T-cell (primary cell): ENCODE data around the gene PRDM10. TPM values are rescaled to one million over a fixed set of nuclear protein-coding genes. Genes with fewer than 3 reads are reported as not detected.
"Not testable (repeated sequence)": the region's sequence is repeated elsewhere in the genome, so short reads cannot be mapped to it uniquely, and the experiment has no call there.

ENCODE experiments used
- ATAC-seq, 4 experiments: fragments of 200-7000 bp in 3 of 4; fragments of 150-1000 bp in 1 of 4; cut with Tn5 transposase; replicated peaks in 1 of 4; 1 replicate in 3 of 4; 2 replicates in 1 of 4; pipeline ENCODE4 v1.10.0; 2021; ENCODE audit warnings: moderate library complexity in 3 of 4, mild to moderate bottlenecking in 2 of 4, moderate number of reproducible peaks in 1 of 4
- CTCF ChIA-PET, 2 donors: fragments of 300-600 bp; sonication (Branson Sonifier 250); formaldehyde crosslinking; loops; one replicate each; lab custom pipeline; 2022; ENCODE audit warnings: antibody characterized with exemption in 2 of 2; lab: Charles Lee
- POLR2A ChIA-PET, 2 donors: fragments of 300-600 bp; sonication (Branson Sonifier 250); formaldehyde crosslinking; loops; one replicate each; lab custom pipeline; 2022; ENCODE audit warnings: antibody characterized with exemption in 2 of 2; lab: Charles Lee
- DNase-seq, 35 experiments: peaks; one replicate each; pipeline versions ENCODE4 v3.0.0 to v3.0.0-alpha.2; 2013 to 2023
- H3K27ac ChIP-seq: one replicate; pipeline ENCODE4 v1.5.1; 2013; ENCODE audit warnings: low read length
- H3K27me3 ChIP-seq, 2 experiments: replicated peaks in 1 of 2; 1 replicate in 1 of 2; 2 replicates in 1 of 2; pipeline versions ENCODE4 v1.6.1 to v1.7.0; 2013; ENCODE audit warnings: low read length in 1 of 2, mixed read lengths in 1 of 2; ENCODE audit not compliant: control insufficient read depth in 2 of 2, insufficient read depth in 2 of 2; ENCODE audit errors: extremely low read depth in 1 of 2
- H3K36me3 ChIP-seq, 2 donors: 1 replicate in 1 of 2; 2 replicates in 1 of 2; pipeline versions ENCODE4 v1.6.1 to v1.7.0; 2013; ENCODE audit warnings: low read length in 1 of 2; ENCODE audit not compliant: control insufficient read depth in 2 of 2, insufficient read depth in 1 of 2; ENCODE audit errors: extremely low read depth in 1 of 2
- H3K4me1 ChIP-seq, 2 experiments: 1 replicate in 1 of 2; 2 replicates in 1 of 2; pipeline versions ENCODE4 v1.6.1 to v1.7.0; 2013; ENCODE audit warnings: low read length in 2 of 2, mixed read lengths in 1 of 2; ENCODE audit not compliant: insufficient read depth in 2 of 2, control insufficient read depth in 1 of 2; ENCODE audit errors: extremely low read depth in 1 of 2
- H3K4me3 ChIP-seq, 2 donors: 1 replicate in 1 of 2; 2 replicates in 1 of 2; pipeline versions ENCODE4 v1.5.1 to v1.7.0; 2013; ENCODE audit warnings: mild to moderate bottlenecking in 2 of 2, low read length in 1 of 2, moderate library complexity in 1 of 2; ENCODE audit not compliant: control insufficient read depth in 1 of 2; ENCODE audit errors: extremely low read depth in 1 of 2
- H3K9me3 ChIP-seq: 2 replicates; pipeline ENCODE4 v1.7.0; 2013
- H3K27ac Mint-ChIP-seq, 2 donors: one replicate each; pipeline ENCODE4 v1.8.0; 2020 to 2021; ENCODE audit warnings: mild to moderate bottlenecking in 2 of 2, mixed read lengths in 2 of 2
- H3K27me3 Mint-ChIP-seq, 2 donors: one replicate each; pipeline ENCODE4 v1.8.0; 2021 to 2022; ENCODE audit warnings: mixed read lengths in 2 of 2
- H3K36me3 Mint-ChIP-seq: one replicate; pipeline ENCODE4 v1.8.0; 2021; ENCODE audit warnings: mixed read lengths
- H3K4me1 Mint-ChIP-seq, 3 donors: one replicate each; pipeline ENCODE4 v1.8.0; 2020 to 2022; ENCODE audit warnings: mixed read lengths in 3 of 3, mild to moderate bottlenecking in 1 of 3
- H3K4me3 Mint-ChIP-seq, 3 donors: one replicate each; pipeline ENCODE4 v1.8.0; 2020 to 2022; ENCODE audit warnings: mild to moderate bottlenecking in 3 of 3, mixed read lengths in 3 of 3, moderate library complexity in 3 of 3
- H3K9me3 Mint-ChIP-seq, 3 donors: one replicate each; pipeline ENCODE4 v1.8.0; 2020 to 2022; ENCODE audit warnings: mixed read lengths in 3 of 3
- WGBS: methylation state at CpG from one replicate; pipeline ENCODE4 v1.1.5; 2013; ENCODE audit warnings: missing lambda C conversion rate; ENCODE audit not compliant: insufficient coverage; 5-methylcytosine and 5-hydroxymethylcytosine counted together
- total RNA-seq, 35 experiments: library from RNA in 6 of 35; stranded (reverse) in 6 of 35; fragments of 120-200 nt in 1 of 35; gene quantifications; one replicate each; pipeline versions ENCODE4 v1.2.1 to v1.2.4 and lab custom pipeline; 2013 to 2026

PRDM10 gene
- total RNA-seq, 5 donors from 2014 or later (not counting 1 experiment from before 2014, with no cell fraction given), result 10.0 to 15.6 (median 14.2) TPM

DNA sequence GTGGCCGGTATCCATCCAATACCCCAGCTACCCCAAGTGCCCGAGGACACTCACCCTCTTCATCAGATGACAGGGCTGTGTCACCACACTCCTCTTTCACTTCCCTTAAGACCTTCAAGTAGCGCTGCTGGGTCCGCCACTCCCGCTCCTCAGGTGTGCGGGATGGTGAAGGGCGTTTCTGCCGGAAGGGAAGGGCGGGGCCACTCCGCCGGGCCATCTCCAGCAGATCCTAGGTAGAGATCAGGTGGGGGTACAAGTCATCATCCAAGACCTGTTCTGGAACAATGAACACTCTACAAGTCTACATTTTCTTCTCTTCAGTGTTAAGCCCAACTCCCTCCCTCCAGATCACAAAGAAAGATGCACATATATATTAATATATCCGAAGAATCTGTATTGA is 117.3 kb downstream of the PRDM10 start:
- Histone ChIP-seq H3K4me1 (peaks cover 14 to 15% of the 10 kb centered on the region in 2 experiments), H3K27ac (no peak overlapping the region), H3K4me3 (no peak overlapping the region), H3K27me3 (no peaks in the 10 kb centered on the region), H3K9me3 (no peaks in the 10 kb centered on the region), H3K36me3 (peaks cover 16 to 86% of the 10 kb centered on the region in 2 donors)
- H3K27ac Mint-ChIP-seq, result no peak overlapping the region
- ATAC-seq (no peak), DNase-seq (no peak)
- ChIA-PET CTCF (no interaction called here), POLR2A (no interaction called here)
- H3K4me3 Mint-ChIP-seq, result no peak overlapping the region
- no CpG with 5 or more reads among the region's 12 CpGs for WGBS
- H3K4me1 Mint-ChIP-seq, result peaks cover 27 to 38% (median 32%) of the 10 kb centered on the region in 3 donors
- no peaks in the 10 kb centered on the region for H3K27me3 Mint-ChIP-seq
- peaks cover 81% of the 10 kb centered on the region for H3K36me3 Mint-ChIP-seq
- no peaks in the 10 kb centered on the region for H3K9me3 Mint-ChIP-seq

GRCh38 chr11:129884581-129884980 is 118.1 kb downstream of the PRDM10 start:
- peaks cover 19 to 30% (median 26%) of the 10 kb centered on the region in 3 donors for H3K4me1 Mint-ChIP-seq
- H3K9me3 ChIP-seq, result no peaks in the 10 kb centered on the region
- H3K27me3 ChIP-seq, result no peaks in the 10 kb centered on the region
- peaks cover 80% of the 10 kb centered on the region for H3K36me3 Mint-ChIP-seq
- DNase-seq (no peak), ATAC-seq (no peak)
- no peak overlapping the region for H3K27ac ChIP-seq
- H3K9me3 Mint-ChIP-seq, result no peaks in the 10 kb centered on the region
- CTCF ChIA-PET, result interaction anchor here in 1 of 2 donors (0.6 kb wide), 1 partner anchor 60 kb away, joined by 4 read pairs; no protein-coding TSS in a partner anchor
- 100% methylated on average over 6 of the region's 8 CpGs for WGBS
- H3K27ac Mint-ChIP-seq, result no peak overlapping the region
- H3K4me3 Mint-ChIP-seq, result no peak overlapping the region
- peaks cover 9 to 13% of the 10 kb centered on the region in 2 experiments for H3K4me1 ChIP-seq
- H3K4me3 ChIP-seq, result no peak overlapping the region
- no peaks in the 10 kb centered on the region for H3K27me3 Mint-ChIP-seq
- H3K36me3 ChIP-seq, result peaks cover 16 to 88% of the 10 kb centered on the region in 2 donors
- POLR2A ChIA-PET, result no interaction called here

DNA sequence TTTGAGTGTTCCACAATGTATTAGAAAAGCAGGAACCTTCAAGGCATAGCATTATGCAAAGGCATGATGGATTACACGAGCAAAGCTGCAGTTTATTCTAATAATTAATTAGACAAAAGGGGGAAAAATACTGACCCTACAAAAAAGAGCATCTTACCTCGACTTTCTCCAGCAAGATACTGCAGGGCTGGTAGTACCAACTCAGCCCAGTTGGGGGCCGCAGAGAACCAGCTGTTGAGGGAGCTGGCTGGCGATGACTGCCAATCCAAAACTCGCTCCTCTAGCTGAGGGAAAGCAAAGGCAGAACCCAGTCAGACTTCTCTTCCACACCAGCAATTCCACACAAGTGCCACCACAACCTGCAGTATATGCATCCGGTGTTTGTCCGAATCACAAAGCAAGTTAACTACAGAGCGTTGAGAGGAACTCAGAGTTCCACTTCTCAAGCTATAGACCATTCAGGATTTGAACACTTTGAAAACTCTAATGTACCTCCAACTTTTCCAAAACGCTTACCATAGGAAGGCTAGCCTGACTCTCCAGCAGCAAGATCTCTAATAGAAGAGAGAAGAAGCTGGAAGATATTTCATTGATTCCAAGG is 121.0 kb downstream of the PRDM10 start:
- ChIA-PET POLR2A (no interaction called here), CTCF (interaction anchor here (0.6 to 2.8 kb wide), 6 partner anchors 13 to 251 kb away, joined by 3 to 16 read pairs (median 4); no protein-coding TSS in a partner anchor)
- Histone ChIP-seq H3K27me3 (no peaks in the 10 kb centered on the region), H3K27ac (no peak overlapping the region), H3K4me1 (no peaks in the 10 kb centered on the region), H3K4me3 (no peak overlapping the region), H3K9me3 (no peaks in the 10 kb centered on the region), H3K36me3 (peaks cover 18 to 100% of the 10 kb centered on the region in 2 donors)
- 92% methylated on average over 4 of the region's 9 CpGs for WGBS
- Mint-ChIP-seq H3K27ac (peak overlapping the region in 1 of 2 donors; percentile 11), H3K9me3 (no peaks in the 10 kb centered on the region), H3K27me3 (no peaks in the 10 kb centered on the region), H3K4me3 (no peak overlapping the region), H3K36me3 (peaks cover 78% of the 10 kb centered on the region), H3K4me1 (peaks cover 0 to 5% (median 5%) of the 10 kb centered on the region in 3 donors)
- DNase-seq (peak in 31 of 35 experiments; percentile 10 to 60 (median 42)), ATAC-seq (peak; percentile 43 to 77 (median 70))

DNA sequence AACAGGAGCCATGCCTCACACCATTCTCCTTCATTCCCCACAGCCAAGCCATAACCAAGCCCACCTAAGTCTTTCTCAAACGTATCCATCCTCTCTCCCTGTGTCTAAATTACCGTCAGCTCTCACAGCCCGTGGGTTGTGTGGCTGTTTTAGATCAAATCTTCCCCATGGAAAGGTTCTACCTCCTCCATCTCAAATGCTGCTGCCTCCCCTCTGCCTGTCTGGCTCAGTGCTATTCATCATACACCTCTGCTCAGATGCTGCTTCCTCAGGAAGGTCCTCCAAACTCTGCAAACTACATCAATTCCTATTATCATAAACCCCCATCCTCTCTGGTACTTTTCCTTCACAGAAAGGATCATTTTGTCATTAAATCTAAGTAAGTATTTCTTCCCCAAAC is 122.3 kb downstream of the PRDM10 start:
- Mint-ChIP-seq H3K9me3 (no peaks in the 10 kb centered on the region), H3K27ac (peak overlapping the region; percentile 5 to 29), H3K4me3 (no peak overlapping the region), H3K27me3 (no peaks in the 10 kb centered on the region), H3K36me3 (peaks cover 77% of the 10 kb centered on the region), H3K4me1 (peaks cover 0 to 5% (median 5%) of the 10 kb centered on the region in 3 donors)
- POLR2A ChIA-PET, result no interaction called here
- Histone ChIP-seq H3K4me1 (no peaks in the 10 kb centered on the region), H3K36me3 (peaks cover 21 to 100% of the 10 kb centered on the region in 2 donors), H3K9me3 (no peaks in the 10 kb centered on the region), H3K27me3 (no peaks in the 10 kb centered on the region), H3K27ac (no peak overlapping the region), H3K4me3 (no peak overlapping the region)
- CTCF ChIA-PET, result interaction anchor here in 1 of 2 donors (0.6 kb wide), 2 partner anchors 33 to 610 kb away, joined by 3 to 5 read pairs; no protein-coding TSS in a partner anchor
- DNase-seq (no peak), ATAC-seq (no peak)
- 95% methylated on average over 3 of the region's 3 CpGs for WGBS

GRCh38 chr11:129871914-129872313 is 130.7 kb downstream of the PRDM10 start:
- DNase-seq (no peak), ATAC-seq (no peak)
- no peak overlapping the region for H3K4me3 ChIP-seq
- H3K4me3 Mint-ChIP-seq, result no peak overlapping the region
- no peaks in the 10 kb centered on the region for H3K27me3 ChIP-seq
- peaks cover 79% of the 10 kb centered on the region for H3K36me3 Mint-ChIP-seq
- peak overlapping the region; percentile 4 to 32 for H3K27ac Mint-ChIP-seq
- H3K36me3 ChIP-seq, result peaks cover 23 to 93% of the 10 kb centered on the region in 2 donors
- ChIA-PET CTCF (no interaction called here), POLR2A (interaction anchor here in 1 of 2 donors (0.6 kb wide), 2 partner anchors 26 to 1798 kb away, joined by 3 read pairs; no protein-coding TSS in a partner anchor)
- WGBS, result 89% methylated on average over 4 of the region's 7 CpGs
- H3K27ac ChIP-seq, result no peak overlapping the region
- H3K4me1 ChIP-seq, result no peaks in the 10 kb centered on the region
- no peaks in the 10 kb centered on the region for H3K27me3 Mint-ChIP-seq
- H3K4me1 Mint-ChIP-seq, result peaks cover 4 to 9% (median 7%) of the 10 kb centered on the region in 3 donors
- no peaks in the 10 kb centered on the region for H3K9me3 Mint-ChIP-seq
- no peaks in the 10 kb centered on the region for H3K9me3 ChIP-seq

- Mint-ChIP-seq H3K27ac (peak overlapping the region; percentile 9 to 64), H3K36me3 (peaks cover 86% of the 10 kb centered on the region), H3K4me1 (peaks cover 15 to 24% (median 17%) of the 10 kb centered on the region in 3 donors)
- DNase-seq, ATAC-seq, H3K9me3 ChIP-seq, H3K4me1 ChIP-seq, H3K4me3 Mint-ChIP-seq, H3K27me3 ChIP-seq, CTCF ChIA-PET, POLR2A ChIA-PET, H3K4me3 ChIP-seq, H3K27ac ChIP-seq, H3K9me3 Mint-ChIP-seq, H3K27me3 Mint-ChIP-seq: not testable (repeated sequence)
- 89% methylated on average over 8 of the region's 16 CpGs for WGBS
- H3K36me3 ChIP-seq, result peaks cover 23 to 91% of the 10 kb centered on the region in 2 donors
Observed at GRCh38 chr11:129868626-129869025, 134.0 kb downstream of the PRDM10 start.
